ENCODE measurements around the gene AMACR. TPM values are rescaled to one million over a fixed set of nuclear protein-coding genes. Genes with fewer than 3 reads are reported as not detected.

Gene AMACR
- total RNA-seq, 2 experiments from 2014 or later = 6.5 to 7.7 TPM

- ATAC-seq (no peak), DNase-seq (no peak)
- H3K9me3 Mint-ChIP-seq = no peaks in the 10 kb centered on the region
- POLR2A ChIA-PET = no interaction called here
- TF ChIP-seq CTCF (IDR thresholded peaks at IDR 0.05) = no peak
- intact Hi-C loops (cut with micrococcal nuclease) = no loop called here
- H3K36me3 Mint-ChIP-seq (ENCODE audit: low read depth) = peaks cover 12% of the 10 kb centered on the region
- no peak overlapping the region for H3K4me3 Mint-ChIP-seq
- CTCF ChIA-PET = no interaction called here
- no peak overlapping the region for H3K27ac Mint-ChIP-seq
- no peaks in the 10 kb centered on the region for H3K27me3 Mint-ChIP-seq
- H3K4me1 Mint-ChIP-seq (ENCODE audit: low read depth) = no peaks in the 10 kb centered on the region
Measured at GRCh38 chr5:34047143-34047542, 39.3 kb upstream of the AMACR start.

DNA sequence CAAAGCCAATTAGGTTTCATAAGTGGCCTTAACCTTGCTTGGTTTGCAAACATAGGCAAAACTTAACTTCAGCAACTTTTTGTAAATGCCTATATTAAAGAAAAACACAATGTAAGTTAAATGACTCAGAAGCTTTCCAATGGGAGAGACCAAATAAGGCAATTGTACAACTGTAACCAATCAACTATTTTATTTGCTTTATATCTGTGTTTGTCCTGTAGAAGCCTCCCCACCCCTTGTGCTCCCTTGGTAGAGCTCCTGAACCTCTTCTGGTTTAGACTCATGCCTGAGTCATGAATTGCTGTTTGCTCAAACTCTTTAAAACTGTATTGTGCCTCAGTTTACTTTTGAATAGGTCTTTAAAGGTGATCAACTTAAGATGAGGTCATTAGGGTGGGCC, 38.1 kb upstream of the AMACR start:
- H3K9me3 Mint-ChIP-seq = no peaks in the 10 kb centered on the region
- no peaks in the 10 kb centered on the region for H3K4me1 Mint-ChIP-seq (ENCODE audit: low read depth)
- no peak overlapping the region for H3K4me3 Mint-ChIP-seq
- no peak overlapping the region for H3K27ac Mint-ChIP-seq
- intact Hi-C loops (cut with micrococcal nuclease) = no loop called here
- POLR2A ChIA-PET = no interaction called here
- DNase-seq (no peak), ATAC-seq (no peak)
- no peaks in the 10 kb centered on the region for H3K27me3 Mint-ChIP-seq
- no peak for TF ChIP-seq CTCF (IDR thresholded peaks at IDR 0.05)
- CTCF ChIA-PET = interaction anchor here (1.6 kb wide), 1 partner anchor 50 kb away, joined by 5 read pairs; no protein-coding TSS in a partner anchor
- H3K36me3 Mint-ChIP-seq (ENCODE audit: low read depth) = peaks cover 9% of the 10 kb centered on the region

- no peaks in the 10 kb centered on the region for H3K9me3 Mint-ChIP-seq
- H3K27me3 Mint-ChIP-seq = no peaks in the 10 kb centered on the region
- no peak overlapping the region for H3K4me3 Mint-ChIP-seq
- ChIA-PET CTCF (interaction anchor here (1.6 kb wide), 1 partner anchor 49 kb away, joined by 5 read pairs; no protein-coding TSS in a partner anchor), POLR2A (no interaction called here)
- H3K27ac Mint-ChIP-seq = no peak overlapping the region
- peaks cover 5% of the 10 kb centered on the region for H3K36me3 Mint-ChIP-seq (ENCODE audit: low read depth)
- DNase-seq (no peak), ATAC-seq (peak; percentile 56)
- no peaks in the 10 kb centered on the region for H3K4me1 Mint-ChIP-seq (ENCODE audit: low read depth)
- TF ChIP-seq CTCF (IDR thresholded peaks at IDR 0.05) = no peak
- intact Hi-C loops (cut with micrococcal nuclease) = no loop called here
Measured at GRCh38 chr5:34045023-34045422, 37.2 kb upstream of the AMACR start.

- peak within 1 kb of the TSS; percentile 15 for H3K27ac Mint-ChIP-seq
- H3K36me3 Mint-ChIP-seq (ENCODE audit: low read depth) = peaks cover 2% of the 10 kb centered on the region
- POLR2A ChIA-PET = no interaction called here
- no peaks in the 10 kb centered on the region for H3K27me3 Mint-ChIP-seq
- DNase-seq (no peak), ATAC-seq (peak; percentile 30)
- H3K4me3 Mint-ChIP-seq = no peak within 1 kb of the TSS
- intact Hi-C loops (cut with micrococcal nuclease) = no loop called here
- no peaks in the 10 kb centered on the region for H3K9me3 Mint-ChIP-seq
- no peaks in the 10 kb centered on the region for H3K4me1 Mint-ChIP-seq (ENCODE audit: low read depth)
- CTCF ChIA-PET = interaction anchor here (0.9 kb wide), 1 partner anchor 46 kb away, joined by 3 read pairs; no protein-coding TSS in a partner anchor
- TF ChIP-seq CTCF (IDR thresholded peaks at IDR 0.05) = no peak
Measured at GRCh38 chr5:34043099-34043876, 35.4 kb upstream of the AMACR start, which contains the start of gene C1QTNF3. C1QTNF3 (minus strand) TSS chr5:34043213; CDS start chr5:34043125, 88 bp downstream.

DNA sequence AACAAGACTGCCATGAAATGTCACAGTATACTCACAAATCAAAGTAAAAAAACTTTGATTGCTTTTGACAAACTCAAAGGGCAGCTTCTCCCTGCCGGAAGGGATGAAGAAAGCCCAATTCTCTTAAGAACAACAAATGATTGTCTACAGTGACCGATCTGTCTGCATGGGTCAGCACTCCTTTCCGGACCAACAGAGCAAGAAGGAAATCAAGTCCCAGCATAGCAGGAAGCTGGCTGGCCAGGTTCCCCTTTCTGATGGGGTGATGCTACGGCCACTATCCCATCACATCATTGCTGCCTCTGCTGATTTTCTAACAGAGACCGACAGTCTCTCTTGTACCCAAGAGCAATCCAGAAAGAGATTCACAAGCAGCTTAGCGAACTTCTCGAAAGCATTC, 34.5 kb upstream of the AMACR start:
- intact Hi-C loops (cut with micrococcal nuclease) = no loop called here
- ATAC-seq (no peak), DNase-seq (no peak)
- no peaks in the 10 kb centered on the region for H3K27me3 Mint-ChIP-seq
- ChIA-PET CTCF (interaction anchor here (0.9 kb wide), 1 partner anchor 45 kb away, joined by 3 read pairs; no protein-coding TSS in a partner anchor), POLR2A (no interaction called here)
- no peak overlapping the region for H3K4me3 Mint-ChIP-seq
- H3K4me1 Mint-ChIP-seq (ENCODE audit: low read depth) = no peaks in the 10 kb centered on the region
- no peak overlapping the region for H3K27ac Mint-ChIP-seq
- H3K36me3 Mint-ChIP-seq (ENCODE audit: low read depth) = no peaks in the 10 kb centered on the region
- TF ChIP-seq CTCF (IDR thresholded peaks at IDR 0.05) = no peak
- no peaks in the 10 kb centered on the region for H3K9me3 Mint-ChIP-seq

Measured in activated CD8-positive, alpha-beta T cell treated with anti-CD3 and anti-CD28 coated beads for 36 hours (primary cell).